HG03575 (cell line): ENCODE measurements around the gene SH3D19.
"Not testable (repeated sequence)": the region's sequence is repeated elsewhere in the genome, so short reads cannot be mapped to it uniquely, and the experiment has no call there.

Source experiments
- ATAC-seq: cut with Tn5 transposase; IDR thresholded peaks from one replicate; pipeline ENCODE4 v1.9.1; 2021; ENCODE audit not compliant: unreplicated experiment, insufficient number of reproducible peaks, low FRiP score; ENCODE audit errors: extremely low read depth

SH3D19 gene

DNA sequence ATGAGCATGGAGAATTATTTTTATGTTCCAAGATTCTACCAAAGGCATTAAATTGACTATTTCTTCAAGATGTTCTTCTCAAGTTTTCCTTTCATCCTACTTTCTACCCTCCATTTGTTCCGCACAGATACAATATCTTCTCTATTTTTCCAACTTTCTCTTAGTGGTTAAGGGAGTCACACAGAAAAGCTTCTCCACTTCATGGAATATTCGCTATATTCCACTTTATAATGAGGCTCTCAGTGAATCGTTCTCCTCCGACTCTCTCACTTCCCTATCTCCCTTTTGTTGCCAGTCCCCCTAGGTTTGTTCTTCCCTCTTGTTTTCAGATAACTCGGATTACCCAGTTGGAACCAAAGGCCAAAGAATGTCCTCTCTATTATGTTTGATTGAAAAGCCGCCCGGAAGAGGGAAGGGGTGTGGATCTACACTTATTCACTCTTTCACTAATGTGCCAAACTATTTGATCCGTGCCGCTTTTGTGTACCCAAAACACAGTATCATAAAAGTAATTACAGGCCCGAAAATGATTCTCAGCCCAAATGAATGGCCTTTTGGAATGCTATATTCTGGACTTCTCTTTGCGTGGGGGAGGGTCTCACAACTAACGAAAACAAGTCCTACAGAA, 1.2 kb downstream of the SH3D19 start:
- no peak for ATAC-seq

- ATAC-seq = no peak
These were observed 1.7 kb downstream of the SH3D19 start for GRCh38 chr4:151323667-151324066.

GRCh38 chr4:151322570-151322969, 2.8 kb downstream of the SH3D19 start:
- no peak for ATAC-seq

DNA sequence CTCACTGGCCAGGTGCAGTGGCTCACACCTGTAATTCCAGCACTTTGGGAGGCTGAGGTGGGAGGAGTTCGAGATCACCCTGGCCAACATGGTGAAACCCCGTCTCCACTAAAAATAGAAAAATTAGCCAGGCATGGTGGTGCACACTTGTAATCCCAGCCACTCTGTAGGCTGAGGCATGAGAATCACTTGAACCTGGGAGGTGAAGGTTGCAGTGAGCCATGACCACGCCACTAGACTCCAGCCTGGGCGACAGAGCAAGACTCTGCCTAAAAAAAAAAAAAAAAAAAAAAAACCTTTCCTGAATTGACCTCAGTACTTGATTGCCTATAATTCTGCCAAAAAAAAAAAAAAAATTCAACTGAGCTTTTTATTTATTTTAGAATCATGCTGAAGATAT, 3.2 kb downstream of the SH3D19 start:
- ATAC-seq = not testable (repeated sequence)

GRCh38 chr4:151321586-151321985, 3.8 kb downstream of the SH3D19 start:
- ATAC-seq = no peak

DNA sequence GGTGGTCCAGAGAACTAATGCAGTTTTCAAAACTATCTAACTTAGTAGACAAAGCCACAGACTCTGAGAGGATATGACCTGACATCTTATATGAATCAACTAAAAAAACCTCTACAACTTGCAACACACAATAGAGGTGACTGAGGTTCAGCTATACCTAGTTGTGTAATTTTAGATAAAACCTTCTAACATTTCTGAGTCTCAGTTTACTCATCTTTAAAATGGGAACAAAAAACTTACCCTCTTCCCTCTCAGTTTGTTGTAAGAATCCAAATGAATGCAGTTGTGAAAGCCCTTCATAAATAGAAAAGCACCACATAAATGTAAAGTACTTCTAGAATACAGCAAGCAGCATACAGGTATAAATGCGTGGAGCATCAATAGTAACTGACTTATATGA, 5.9 kb downstream of the SH3D19 start:
- ATAC-seq = no peak

GRCh38 chr4:151318307-151319006, 6.9 kb downstream of the SH3D19 start:
- ATAC-seq = no peak

GRCh38 chr4:151316645-151317044, 8.8 kb downstream of the SH3D19 start:
- ATAC-seq = no peak

- no peak for ATAC-seq
These were observed 10.1 kb downstream of the SH3D19 start for GRCh38 chr4:151315212-151315886.

DNA sequence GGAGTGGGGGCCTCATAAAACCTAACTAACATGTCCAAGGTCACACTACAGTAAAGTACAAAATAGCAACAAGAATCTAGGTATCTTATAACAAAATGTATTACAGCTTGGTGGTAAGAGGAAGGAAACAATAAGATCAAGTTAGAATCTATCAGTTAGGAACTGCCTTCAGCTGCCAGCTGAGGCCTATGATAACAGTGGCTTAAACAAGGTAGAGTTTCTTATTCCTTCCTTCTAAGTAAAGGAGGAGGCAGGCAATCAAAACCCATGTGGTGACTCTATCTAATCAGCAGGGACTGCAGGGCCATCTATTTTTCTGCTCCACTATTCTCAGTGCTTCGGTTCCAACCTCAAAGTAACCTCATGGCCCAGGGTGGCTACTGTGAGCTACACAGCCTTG, 10.9 kb downstream of the SH3D19 start:
- no peak for ATAC-seq

GRCh38 chr4:151314010-151314355, 11.4 kb downstream of the SH3D19 start:
- ATAC-seq = no peak

DNA sequence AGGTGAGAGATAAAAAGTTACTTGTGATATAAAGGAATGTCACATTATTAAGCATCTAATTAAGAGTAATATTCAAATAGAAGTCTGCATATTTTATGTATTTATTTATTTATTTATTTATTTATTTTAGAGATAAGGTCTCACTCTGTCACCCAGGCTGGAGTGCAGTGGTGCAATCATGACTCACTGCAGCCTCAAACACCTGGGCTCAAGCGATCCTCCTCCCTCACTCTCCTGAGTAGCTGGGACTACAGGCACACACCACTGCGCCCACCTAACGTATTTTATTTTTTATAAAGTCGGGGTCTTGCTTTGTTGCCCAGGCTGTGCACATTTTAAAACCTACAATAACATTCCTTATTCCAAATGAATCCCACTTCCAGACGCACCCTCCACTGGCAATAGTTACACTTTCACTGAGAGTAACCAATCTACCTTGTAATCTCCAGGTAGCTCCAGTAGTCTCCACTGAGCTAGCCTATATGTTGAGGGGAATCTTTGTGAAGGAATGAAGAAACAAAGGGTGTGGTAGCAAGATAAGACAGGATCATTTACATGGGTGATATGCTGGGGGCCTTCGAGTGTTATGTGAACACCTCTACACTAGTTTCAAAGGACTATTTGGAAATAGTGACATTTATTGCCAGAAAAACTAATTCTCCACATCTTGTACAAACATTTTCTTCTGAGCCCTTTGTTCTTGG, 11.9 kb downstream of the SH3D19 start:
- ATAC-seq = no peak

DNA sequence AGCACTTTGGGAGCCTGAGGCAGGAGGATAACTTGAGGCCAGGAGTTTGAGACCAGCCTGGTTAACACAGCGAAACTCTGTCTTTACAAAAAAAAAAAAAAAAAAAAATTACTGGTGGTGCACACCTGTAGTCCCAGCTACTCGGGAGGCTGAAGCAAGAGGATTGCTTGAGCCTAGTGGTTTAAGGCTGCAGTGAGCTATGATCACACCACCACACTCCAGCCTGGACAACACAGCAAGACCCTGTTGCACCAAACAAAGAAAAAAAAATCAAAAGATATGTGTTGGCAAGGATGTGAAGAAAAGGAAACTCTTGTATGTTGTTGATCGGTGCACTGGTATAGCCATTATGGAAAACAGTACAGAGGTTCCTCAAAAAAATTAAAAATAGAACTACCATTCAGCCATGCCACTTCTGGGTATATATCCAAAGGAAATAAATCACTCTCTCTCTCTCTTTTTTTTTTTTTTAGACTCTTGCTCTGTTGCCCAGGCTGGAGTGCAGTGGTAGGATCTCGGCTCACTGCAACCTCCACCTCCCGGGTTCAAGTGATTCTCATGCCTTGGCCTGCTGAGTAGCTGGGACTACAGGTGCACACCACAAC, 15.2 kb downstream of the SH3D19 start:
- ATAC-seq = no peak

- no peak for ATAC-seq
These were observed 20.6 kb downstream of the SH3D19 start for GRCh38 chr4:151304755-151305154.

DNA sequence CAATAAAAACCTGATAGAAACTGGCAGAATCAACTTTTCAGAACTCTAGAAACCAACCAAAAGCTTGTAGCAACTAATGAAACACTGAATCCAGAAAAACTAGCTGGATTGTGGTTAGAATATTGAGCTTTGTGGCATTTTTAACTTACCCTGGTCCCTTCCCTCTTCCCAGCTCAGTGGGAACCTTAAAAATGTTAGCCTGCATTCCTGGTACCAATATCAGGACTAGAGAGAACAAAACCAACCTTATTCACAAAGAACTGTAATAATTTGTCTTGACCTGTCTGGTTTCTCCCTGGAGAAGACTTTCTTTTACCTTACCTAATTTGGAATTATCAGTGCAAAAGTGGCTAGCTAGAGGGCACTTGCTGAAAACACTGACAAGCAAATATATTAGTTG, 21.2 kb downstream of the SH3D19 start:
- ATAC-seq = no peak

GRCh38 chr4:151302432-151302831, 23.0 kb downstream of the SH3D19 start:
- ATAC-seq = no peak

DNA sequence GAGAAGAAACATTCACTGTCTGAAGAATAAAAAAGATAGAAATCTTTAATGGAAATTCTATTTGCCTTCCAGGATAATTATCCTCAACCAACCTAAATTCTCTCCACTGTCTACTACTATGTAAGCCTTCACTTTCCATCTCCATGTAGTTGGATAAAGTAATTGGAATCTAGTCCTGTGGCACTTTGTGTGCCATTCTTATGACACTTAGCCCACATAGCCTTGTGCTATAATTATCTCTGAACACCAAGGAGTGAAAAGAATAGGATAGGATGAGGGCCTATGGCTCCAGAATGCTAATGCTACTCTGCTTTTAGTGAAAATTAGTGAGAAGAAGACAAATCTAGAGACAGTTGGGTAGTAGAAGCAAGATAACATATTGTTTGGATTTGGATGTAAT, 28.2 kb downstream of the SH3D19 start:
- ATAC-seq = no peak

DNA sequence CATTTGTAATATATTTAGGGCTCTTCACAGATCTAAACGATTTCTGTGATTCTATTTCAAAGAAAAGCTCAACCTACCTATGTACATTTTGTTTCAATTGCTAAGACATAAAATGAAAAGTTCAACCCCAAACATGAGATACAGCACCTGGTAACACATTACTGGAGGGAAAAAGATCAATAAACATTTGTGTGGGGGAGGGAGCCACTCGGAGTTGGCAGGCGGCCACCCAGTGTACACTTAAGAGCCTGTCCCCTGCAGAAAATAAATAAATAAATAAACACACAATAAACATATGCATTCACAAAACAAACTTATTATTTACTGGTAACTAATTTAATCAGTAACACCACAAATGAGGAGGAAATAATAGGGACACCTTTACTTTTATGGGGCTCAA, 29.2 kb downstream of the SH3D19 start:
- no peak for ATAC-seq

DNA sequence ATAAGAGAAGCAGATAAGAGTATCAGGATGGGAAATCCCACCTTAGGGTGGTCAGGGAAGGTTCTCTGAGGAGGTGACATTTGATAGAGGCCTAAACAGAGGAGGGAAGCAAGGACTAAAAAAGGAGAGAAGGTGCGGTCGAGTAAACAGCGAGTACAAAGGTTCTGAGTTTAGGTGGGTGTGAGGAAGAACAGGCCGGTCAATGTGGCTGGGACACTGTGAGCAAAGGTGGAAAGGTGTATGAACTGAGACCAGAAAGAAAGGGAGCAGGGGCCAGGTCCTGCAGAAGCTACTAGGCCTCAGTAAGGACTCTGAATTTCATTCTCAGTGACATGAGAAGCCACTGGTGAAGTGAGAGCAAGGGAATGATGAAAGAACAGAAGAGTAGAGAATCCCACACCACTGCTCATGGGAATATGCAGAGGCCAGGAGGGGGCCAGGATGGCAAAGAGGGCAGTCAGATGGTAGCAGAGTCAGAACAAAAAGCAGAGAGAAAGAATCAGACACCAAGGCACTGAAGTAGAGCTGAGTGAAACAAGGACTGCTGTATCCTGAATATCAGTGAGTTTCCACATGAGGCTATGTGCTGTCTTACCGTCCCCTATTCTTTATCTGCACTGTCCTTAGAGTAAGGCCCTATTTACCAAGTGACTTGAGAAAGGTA, 30.4 kb downstream of the SH3D19 start:
- no peak for ATAC-seq
